Left lung (tissue), 10 donors: Measurements from ENCODE around the gene BPIFB2. TPM values are rescaled to one million over a fixed set of nuclear protein-coding genes. Genes with fewer than 3 reads are reported as not detected.

Source experiments
- ATAC-seq: fragments of 200-7000 bp; cut with Tn5 transposase; one replicate; pipeline ENCODE4 v1.9.1; 2020; ENCODE audit warnings: moderate library complexity
- DNase-seq, 4 donors: peaks; one replicate each; pipeline ENCODE4 v3.0.0-alpha.2; 2013 to 2020
- H3K27ac ChIP-seq, 2 donors: fragments of 200-600 bp; sonication (generic) in 1 of 2; one replicate each; pipeline versions ENCODE4 v1.5.0 to v1.8.0; 2020 to 2021
- H3K27me3 ChIP-seq, 2 donors: fragments of 200-600 bp; sonication (generic) in 1 of 2; one replicate each; pipeline versions ENCODE4 v1.5.0 to v1.8.0; 2020 to 2021
- H3K36me3 ChIP-seq, 2 donors: fragments of 200-600 bp; sonication (generic) in 1 of 2; one replicate each; pipeline versions ENCODE4 v1.5.0 to v1.8.0; 2020 to 2021
- H3K4me1 ChIP-seq, 2 donors: fragments of 200-600 bp; one replicate each; pipeline ENCODE4 v1.8.0; 2021
- H3K4me3 ChIP-seq, 2 donors: fragments of 200-600 bp; sonication (generic) in 1 of 2; one replicate each; pipeline versions ENCODE4 v1.5.0 to v1.8.0; 2020 to 2021; ENCODE audit warnings: mild to moderate bottlenecking in 1 of 2
- H3K9me3 ChIP-seq, 2 donors: fragments of 200-600 bp; sonication (generic) in 1 of 2; one replicate each; pipeline versions ENCODE4 v1.5.0 to v1.8.0; 2020 to 2021
- intact Hi-C, 2 donors: fragments of 100-400 bp; cut with DNase I; formaldehyde crosslinking; loops; one replicate each; pipeline versions ENCODE4 v1.11.2 to v1.14.2; 2022
- polyA plus RNA-seq, 6 donors: library from polyadenylated mRNA; unstranded; fragments of 120-200 nt; gene quantifications; one replicate each; pipeline ENCODE4 v1.2.1, GENCODE V29; 2013; ENCODE audit not compliant: insufficient read length in 6 of 6
- total RNA-seq, 2 donors: library from RNA; stranded (reverse); fragmentation: NEBNext Ultra II Directional; extraction: Animal tissue kit (Norgen Biotek cat#: 25700); gene quantifications; one replicate each; pipeline ENCODE4 v1.2.1, GENCODE V29; 2021
- TF ChIP-seq, protein P1 (sequence below), 2 donors: fragments of 200-600 bp; sonication (generic) in 1 of 2; IDR thresholded peaks; one replicate each; pipeline versions ENCODE4 v1.5.0 to v1.8.0; 2021; ENCODE audit warnings: antibody characterized with exemption in 2 of 2
- donor health status: DM: no; HTN: yes; CAD: no.
- donor health status: DM: no; HTN: no; CAD: no.

BPIFB2 gene
- total and polyA plus RNA-seq, 8 donors: 0.65 TPM; not detected in 7

DNA sequence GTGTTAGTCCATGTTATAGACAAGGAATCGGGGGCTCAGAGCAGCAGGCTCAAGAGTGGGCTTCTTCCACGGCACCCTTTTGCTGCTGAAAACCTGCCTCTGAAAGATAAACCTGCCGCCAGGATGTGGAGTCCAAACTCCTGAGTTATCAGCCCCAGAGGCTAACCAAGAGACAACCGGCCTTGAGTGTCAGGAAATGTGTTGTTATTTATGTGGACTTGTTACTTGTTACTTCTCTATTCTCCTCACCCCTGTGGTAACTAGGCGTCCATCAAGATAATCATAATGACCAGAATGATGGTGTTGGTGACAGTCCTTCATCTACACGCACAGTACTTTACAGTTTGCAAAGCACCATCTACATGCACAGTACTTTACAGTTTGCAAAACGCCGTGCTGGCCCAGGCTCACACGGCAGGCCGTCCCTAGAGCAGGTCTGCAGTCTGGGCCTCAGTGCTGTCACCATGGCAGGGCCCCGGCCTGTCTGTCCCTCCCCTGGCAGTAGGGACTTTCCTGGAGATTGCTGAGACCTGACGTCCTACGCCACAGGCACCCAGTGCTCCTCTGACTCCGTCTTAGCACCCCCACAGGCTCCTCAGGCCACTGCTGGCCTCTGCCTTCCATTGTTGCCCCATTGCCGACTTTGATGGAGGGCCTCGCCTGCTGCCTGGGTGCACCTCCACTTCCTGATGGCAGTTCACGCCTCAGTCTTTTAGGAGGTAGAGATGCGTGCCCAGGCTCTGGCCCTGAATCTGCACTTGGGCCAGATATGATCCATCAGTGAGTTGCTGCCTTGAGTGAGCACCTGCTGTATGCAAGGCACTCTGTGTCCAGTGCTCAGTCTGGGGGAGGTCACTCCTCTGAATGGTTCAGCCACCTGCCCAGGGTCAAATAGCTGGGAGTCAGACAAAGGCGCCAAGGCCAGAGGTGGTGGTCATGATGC, 62.9 kb downstream of the BPIFB2 start:
- ATAC-seq (no peak), DNase-seq (no peak)
- intact Hi-C loops: no loop called here
- TF ChIP-seq, protein P1, sequence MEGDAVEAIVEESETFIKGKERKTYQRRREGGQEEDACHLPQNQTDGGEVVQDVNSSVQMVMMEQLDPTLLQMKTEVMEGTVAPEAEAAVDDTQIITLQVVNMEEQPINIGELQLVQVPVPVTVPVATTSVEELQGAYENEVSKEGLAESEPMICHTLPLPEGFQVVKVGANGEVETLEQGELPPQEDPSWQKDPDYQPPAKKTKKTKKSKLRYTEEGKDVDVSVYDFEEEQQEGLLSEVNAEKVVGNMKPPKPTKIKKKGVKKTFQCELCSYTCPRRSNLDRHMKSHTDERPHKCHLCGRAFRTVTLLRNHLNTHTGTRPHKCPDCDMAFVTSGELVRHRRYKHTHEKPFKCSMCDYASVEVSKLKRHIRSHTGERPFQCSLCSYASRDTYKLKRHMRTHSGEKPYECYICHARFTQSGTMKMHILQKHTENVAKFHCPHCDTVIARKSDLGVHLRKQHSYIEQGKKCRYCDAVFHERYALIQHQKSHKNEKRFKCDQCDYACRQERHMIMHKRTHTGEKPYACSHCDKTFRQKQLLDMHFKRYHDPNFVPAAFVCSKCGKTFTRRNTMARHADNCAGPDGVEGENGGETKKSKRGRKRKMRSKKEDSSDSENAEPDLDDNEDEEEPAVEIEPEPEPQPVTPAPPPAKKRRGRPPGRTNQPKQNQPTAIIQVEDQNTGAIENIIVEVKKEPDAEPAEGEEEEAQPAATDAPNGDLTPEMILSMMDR (IDR thresholded peaks at IDR 0.05): no peak
- Histone ChIP-seq H3K4me1 (no peaks in the 10 kb centered on the region), H3K27ac (no peak overlapping the region), H3K27me3 (peaks cover 0 to 4% of the 10 kb centered on the region in 2 donors), H3K9me3 (no peaks in the 10 kb centered on the region), H3K4me3 (no peak overlapping the region), H3K36me3 (no peaks in the 10 kb centered on the region)

DNA sequence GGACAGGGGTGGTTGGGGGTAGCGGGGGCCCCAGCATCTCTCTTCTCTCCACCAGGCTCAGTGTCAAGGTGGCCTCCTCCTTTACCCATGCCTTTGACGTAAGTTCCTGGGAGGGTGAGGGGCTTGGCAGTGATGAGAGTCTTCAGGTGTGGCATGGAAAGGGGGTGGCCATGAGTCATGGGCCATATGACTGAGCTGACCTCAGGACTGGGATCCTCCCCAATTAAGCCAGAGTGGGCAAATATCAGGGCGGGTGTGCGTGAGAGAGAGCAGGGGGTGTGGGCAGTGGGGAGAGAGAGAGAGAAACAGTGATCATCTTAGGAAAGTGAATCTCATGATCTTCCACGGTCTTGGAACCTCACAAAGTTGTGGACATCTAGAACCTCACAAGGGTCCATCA, 63.7 kb downstream of the BPIFB2 start:
- H3K9me3 ChIP-seq: no peaks in the 10 kb centered on the region
- peaks cover 0 to 12% of the 10 kb centered on the region in 2 donors for H3K27me3 ChIP-seq
- intact Hi-C loops: no loop called here
- H3K27ac ChIP-seq: no peak overlapping the region
- no peak overlapping the region for H3K4me3 ChIP-seq
- H3K36me3 ChIP-seq: no peaks in the 10 kb centered on the region
- ATAC-seq (no peak), DNase-seq (no peak)
- TF ChIP-seq, protein P1 (IDR thresholded peaks at IDR 0.05): no peak
- no peaks in the 10 kb centered on the region for H3K4me1 ChIP-seq

DNA sequence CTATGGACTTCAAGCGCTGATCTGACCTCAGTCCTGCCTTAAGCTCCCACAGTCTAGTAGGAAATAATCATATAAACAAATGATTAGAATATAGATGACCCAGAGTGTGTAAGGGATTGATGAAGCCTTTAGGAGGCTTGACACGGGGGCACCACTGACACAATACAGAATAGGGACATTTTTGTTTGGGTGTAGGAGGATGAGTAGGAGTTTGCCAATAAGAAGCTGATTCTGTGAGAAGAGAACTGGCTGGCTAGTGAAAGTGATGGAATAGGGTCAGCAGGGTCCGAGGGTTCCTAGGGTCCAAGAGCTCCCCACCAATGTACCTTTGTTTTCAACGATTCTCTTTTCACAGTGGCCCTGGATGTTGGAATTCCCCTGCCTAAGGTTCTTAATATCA, 64.9 kb downstream of the BPIFB2 start:
- ATAC-seq: no peak
- Histone ChIP-seq H3K27me3 (peaks cover 0 to 19% of the 10 kb centered on the region in 2 donors), H3K9me3 (no peaks in the 10 kb centered on the region), H3K4me1 (no peaks in the 10 kb centered on the region), H3K4me3 (no peak overlapping the region), H3K27ac (no peak overlapping the region), H3K36me3 (no peaks in the 10 kb centered on the region)
- TF ChIP-seq, protein P1 (IDR thresholded peaks at IDR 0.05): no peak
- intact Hi-C loops: no loop called here
- no peak for DNase-seq

DNA sequence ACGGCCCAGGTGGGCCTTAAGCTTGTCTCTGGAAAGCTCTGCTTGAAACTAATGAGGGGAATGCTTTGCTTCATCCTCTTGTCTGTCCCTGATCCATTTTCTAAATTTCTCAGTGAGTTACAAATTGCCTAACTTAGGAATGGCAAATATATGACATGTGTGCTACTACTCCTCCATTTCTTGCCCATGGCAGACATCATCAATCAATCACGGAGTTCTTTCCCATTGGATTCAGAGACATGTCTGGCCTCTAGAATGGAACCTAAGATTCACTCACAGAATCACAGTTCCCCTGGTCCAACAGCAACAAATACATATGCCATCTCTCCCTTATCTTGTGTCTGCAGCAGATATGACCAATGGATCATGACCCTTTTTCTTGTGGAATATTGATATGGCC, 65.3 kb downstream of the BPIFB2 start:
- no peak for DNase-seq
- Histone ChIP-seq H3K27ac (no peak overlapping the region), H3K36me3 (no peaks in the 10 kb centered on the region), H3K4me3 (no peak overlapping the region), H3K9me3 (no peaks in the 10 kb centered on the region), H3K4me1 (no peaks in the 10 kb centered on the region), H3K27me3 (peaks cover 0 to 19% of the 10 kb centered on the region in 2 donors)
- TF ChIP-seq, protein P1 (IDR thresholded peaks at IDR 0.05): no peak
- ATAC-seq: no peak
- intact Hi-C loops: no loop called here

Other genes with a start within 250 kb of the BPIFB2 start
- gene DNMT3B, start 245.3 kb upstream of the BPIFB2 start, total RNA-seq: 1 to 10 TPM in 1 of 2 donors, under 1 TPM in 1; 0.86 to 1.6 TPM
- gene DNMT3B, start 245.3 kb upstream of the BPIFB2 start, polyA plus RNA-seq: 1 to 10 TPM; 5.8 to 8.3 (median 6.6) TPM
- 100 to 1,000 TPM in 1 of 2 donors, 10 to 100 TPM in 1; 87.4 to 107 TPM for gene MAPRE1, start 187.8 kb upstream of the BPIFB2 start, total RNA-seq
- gene MAPRE1, start 187.8 kb upstream of the BPIFB2 start, polyA plus RNA-seq: 10 to 100 TPM; 72.3 to 93.1 (median 79.1) TPM
- 1 to 10 TPM in 1 of 2 donors, under 1 TPM in 1; 0.35 to 1.0 TPM for gene EFCAB8, start 148.8 kb upstream of the BPIFB2 start, total RNA-seq
- under 1 TPM in 5 of 6 donors, not detected in 1; 0.07 to 0.15 (median 0.11) TPM for gene EFCAB8, start 148.8 kb upstream of the BPIFB2 start, polyA plus RNA-seq
- not detected for gene SUN5, start 3.3 kb upstream of the BPIFB2 start, total RNA-seq
- gene SUN5, start 3.3 kb upstream of the BPIFB2 start, polyA plus RNA-seq: not detected
- gene BPIFB6, start 23.9 kb downstream of the BPIFB2 start, total RNA-seq: not detected
- gene BPIFB6, start 23.9 kb downstream of the BPIFB2 start, polyA plus RNA-seq: not detected
- not detected for gene BPIFB3, start 46.2 kb downstream of the BPIFB2 start, total RNA-seq
- gene BPIFB3, start 46.2 kb downstream of the BPIFB2 start, polyA plus RNA-seq: not detected
- gene BPIFB4, start 71.9 kb downstream of the BPIFB2 start, total RNA-seq: not detected
- gene BPIFB4, start 71.9 kb downstream of the BPIFB2 start, polyA plus RNA-seq: not detected
- not detected for gene BPIFA2, start 160.5 kb downstream of the BPIFB2 start, total RNA-seq
- gene BPIFA2, start 160.5 kb downstream of the BPIFB2 start, polyA plus RNA-seq: not detected
- gene BPIFA3, start 209.6 kb downstream of the BPIFB2 start, total RNA-seq: not detected
- gene BPIFA3, start 209.6 kb downstream of the BPIFB2 start, polyA plus RNA-seq: not detected
- 1 to 10 TPM in 1 of 2 donors, not detected in 1; 9.2 TPM for gene BPIFA1, start 228.3 kb downstream of the BPIFB2 start, total RNA-seq
- not detected for gene BPIFA1, start 228.3 kb downstream of the BPIFB2 start, polyA plus RNA-seq